NCI-H128 (cell line): ENCODE results near the gene VGLL4.
"Not testable (repeated sequence)": the region's sequence is repeated elsewhere in the genome, so short reads cannot be mapped to it uniquely, and the experiment has no call there.

ENCODE experiments used
- DNase-seq: peaks from one replicate; lab custom pipeline; 2025; ENCODE audit not compliant: unreplicated experiment; lab: John Stamatoyannopoulos, UW

VGLL4 gene

GRCh38 chr3:11588755-11589154 is 55.0 kb downstream of the VGLL4 start:
- DNase-seq = no peak

- no peak for DNase-seq
These were observed 55.4 kb downstream of the VGLL4 start for GRCh38 chr3:11588338-11588737.

GRCh38 chr3:11587766-11588165 is 55.9 kb downstream of the VGLL4 start:
- no peak for DNase-seq

GRCh38 chr3:11584570-11584969 is 59.1 kb downstream of the VGLL4 start:
- no peak for DNase-seq

GRCh38 chr3:11583638-11584046 is 60.1 kb downstream of the VGLL4 start:
- no peak for DNase-seq

- DNase-seq = no peak
These were observed 60.5 kb downstream of the VGLL4 start for GRCh38 chr3:11583235-11583634.

GRCh38 chr3:11582191-11582968 is 61.3 kb downstream of the VGLL4 start:
- DNase-seq = no peak

GRCh38 chr3:11581237-11582190 is 62.2 kb downstream of the VGLL4 start:
- no peak for DNase-seq

GRCh38 chr3:11580645-11581044 is 63.1 kb downstream of the VGLL4 start:
- no peak for DNase-seq

GRCh38 chr3:11578169-11578568 is 65.5 kb downstream of the VGLL4 start:
- no peak for DNase-seq

GRCh38 chr3:11576453-11576852 is 67.3 kb downstream of the VGLL4 start:
- no peak for DNase-seq

- no peak for DNase-seq
These were observed 68.0 kb downstream of the VGLL4 start for GRCh38 chr3:11575677-11576076.

- DNase-seq = no peak
These were observed 68.6 kb downstream of the VGLL4 start for GRCh38 chr3:11574981-11575669.

GRCh38 chr3:11572660-11573059 is 71.1 kb downstream of the VGLL4 start:
- not testable (repeated sequence) for DNase-seq

- no peak for DNase-seq
These were observed 72.8 kb downstream of the VGLL4 start for GRCh38 chr3:11570789-11571495.

GRCh38 chr3:11570251-11570650 is 73.5 kb downstream of the VGLL4 start:
- no peak for DNase-seq

GRCh38 chr3:11569156-11569741 is 74.5 kb downstream of the VGLL4 start:
- DNase-seq = no peak

- no peak for DNase-seq
These were observed 75.1 kb downstream of the VGLL4 start for GRCh38 chr3:11568503-11569155.

GRCh38 chr3:11567516-11568467 is 75.9 kb downstream of the VGLL4 start:
- DNase-seq = no peak
